Measurements from ENCODE around the gene HECW1.
"Not testable (repeated sequence)": the region's sequence is repeated elsewhere in the genome, so short reads cannot be mapped to it uniquely, and the experiment has no call there.

HECW1 gene

DNA sequence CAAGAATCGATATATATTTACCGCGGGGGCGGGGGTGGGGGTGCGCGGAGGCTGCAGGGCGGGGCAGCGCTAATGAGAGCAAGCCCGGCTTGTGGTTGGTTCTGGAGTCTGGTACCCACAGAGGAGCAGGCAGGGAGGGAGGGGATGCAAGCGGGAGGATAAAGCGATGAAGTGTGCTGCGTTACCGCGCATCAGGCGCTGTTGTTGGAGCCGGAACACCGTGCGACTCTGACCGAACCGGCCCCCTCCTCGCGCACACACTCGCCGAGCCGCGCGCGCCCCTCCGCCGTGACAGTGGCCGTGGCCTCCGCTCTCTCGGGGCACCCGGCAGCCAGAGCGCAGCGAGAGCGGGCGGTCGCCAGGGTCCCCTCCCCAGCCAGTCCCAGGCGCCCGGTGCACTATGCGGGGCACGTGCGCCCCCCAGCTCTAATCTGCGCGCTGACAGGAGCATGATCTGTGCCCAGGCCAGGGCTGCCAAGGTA is at the start of gene HECW1:
HECW1 (plus strand) TSS at position 189 of the 482 bp plus-strand sequence. CDS start 131,259 bp downstream, outside the sequence.
- DNase-seq = no peak

DNA sequence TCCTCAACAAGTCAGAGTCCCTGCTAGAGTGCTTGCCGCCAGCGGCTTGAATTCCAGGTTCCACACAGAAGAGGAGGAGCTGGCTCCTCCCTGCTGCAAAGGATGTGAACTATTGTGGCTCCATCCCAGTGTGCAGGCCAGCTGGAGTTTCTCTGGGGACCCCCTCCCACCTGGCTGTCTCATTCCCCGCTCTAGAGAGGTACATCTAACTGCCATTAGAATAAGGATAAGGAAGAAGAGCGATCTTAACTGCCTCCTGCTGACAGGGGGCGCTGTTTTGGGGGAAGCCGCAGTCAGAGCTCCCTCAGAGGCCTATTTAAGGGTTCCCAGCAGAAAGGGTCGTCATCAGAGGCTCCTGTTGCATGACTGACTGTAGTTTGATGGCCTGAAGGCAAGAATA is 40.8 kb upstream of the HECW1 start:
- no peak for DNase-seq

DNA sequence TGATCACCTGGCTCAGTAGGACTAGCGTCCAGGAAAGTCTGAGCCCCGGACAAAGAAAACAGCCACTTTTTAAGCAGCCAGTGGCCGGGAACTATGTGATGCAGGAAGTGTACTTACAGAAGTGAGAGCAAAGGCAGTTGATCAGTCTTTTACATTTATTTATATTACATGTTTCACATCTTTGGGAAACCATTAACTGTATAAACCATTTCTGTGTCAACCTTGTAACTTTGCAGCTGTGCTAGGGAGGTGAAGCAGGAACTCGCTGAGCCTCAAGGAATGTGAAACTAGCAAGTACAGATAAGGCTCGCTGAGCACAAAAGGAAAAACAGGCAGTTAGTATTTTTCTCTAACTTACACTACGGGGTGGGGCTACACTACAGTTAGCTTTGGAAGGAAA is 39.9 kb upstream of the HECW1 start:
- no peak for DNase-seq

DNA sequence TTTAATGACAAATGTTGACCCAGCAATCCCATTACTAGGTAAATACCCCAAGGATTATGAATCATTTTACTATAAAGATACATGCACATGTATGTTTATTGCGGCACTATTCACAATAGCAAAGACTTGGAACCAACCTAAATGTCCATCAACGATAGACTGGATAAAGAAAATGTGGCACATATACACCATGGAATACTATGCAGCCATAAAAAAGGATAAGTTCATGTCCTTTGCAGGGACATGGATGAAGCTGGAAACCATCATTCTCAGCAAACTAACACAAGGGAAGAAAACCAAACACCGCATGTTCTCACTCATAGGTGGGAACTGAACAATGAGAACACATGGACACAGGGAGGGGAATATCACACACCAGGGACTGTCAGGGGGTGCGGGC is 38.6 kb upstream of the HECW1 start:
- not testable (repeated sequence) for DNase-seq

DNA sequence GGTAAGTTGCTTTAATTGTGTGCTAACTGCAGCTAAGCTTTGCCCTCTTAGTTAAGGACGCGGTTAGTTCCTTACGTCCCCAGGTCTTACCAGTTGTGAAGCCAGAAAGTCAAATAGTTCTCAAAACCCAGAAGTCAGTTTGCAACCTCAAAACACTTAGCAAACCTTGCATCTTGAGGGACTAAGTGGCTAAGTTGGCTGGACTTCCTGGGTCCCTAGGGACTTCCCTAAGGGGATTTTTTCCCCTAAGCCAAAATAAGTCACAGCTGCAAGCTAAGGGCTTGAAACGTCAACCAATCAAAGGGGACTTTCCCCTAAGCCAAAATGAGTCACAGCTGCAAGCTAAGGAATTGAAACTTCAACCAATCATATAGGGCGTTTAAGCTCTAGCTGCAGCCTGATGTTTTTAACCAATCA is 36.2 kb upstream of the HECW1 start:
- DNase-seq = no peak

DNA sequence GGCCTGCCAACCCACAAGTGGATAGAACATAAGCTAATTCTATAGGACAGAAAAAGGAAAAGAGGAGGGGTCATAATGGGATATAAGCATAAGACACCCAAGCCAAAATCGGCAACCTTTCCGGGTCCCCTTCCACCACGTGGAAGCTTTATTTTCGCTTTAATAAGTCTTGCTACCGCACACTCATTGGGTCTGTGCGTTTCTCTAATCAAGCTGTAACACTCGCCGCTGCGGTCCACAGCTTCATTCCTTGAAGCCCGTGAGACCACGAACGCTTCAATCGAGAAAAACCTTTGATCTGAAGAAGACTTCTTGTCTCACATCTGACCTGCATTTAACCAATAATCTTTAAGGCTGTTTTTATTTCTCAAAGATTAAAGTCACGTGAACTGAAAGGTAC is 35.8 kb upstream of the HECW1 start:
- no peak for DNase-seq

DNA sequence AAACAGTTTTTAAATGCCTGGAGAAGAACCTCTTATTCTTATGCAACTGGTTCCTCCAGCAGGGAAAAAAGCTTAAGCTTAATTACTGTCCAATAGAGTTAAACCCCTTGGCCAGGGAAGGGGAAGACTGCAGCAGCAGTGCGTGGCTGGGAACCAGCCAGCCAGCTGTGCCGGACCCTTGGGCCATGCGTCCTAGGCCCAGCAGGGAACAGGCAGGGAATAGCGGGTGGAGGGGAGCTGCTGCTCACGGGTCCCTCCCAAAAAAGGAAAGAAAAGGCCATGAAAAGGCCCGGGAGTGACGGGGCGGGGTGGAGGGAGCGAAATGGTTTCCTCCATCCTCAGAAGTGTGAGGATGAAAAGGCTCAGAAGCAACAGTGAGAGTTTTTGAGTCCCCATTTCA is 35.2 kb upstream of the HECW1 start:
- no peak for DNase-seq

DNA sequence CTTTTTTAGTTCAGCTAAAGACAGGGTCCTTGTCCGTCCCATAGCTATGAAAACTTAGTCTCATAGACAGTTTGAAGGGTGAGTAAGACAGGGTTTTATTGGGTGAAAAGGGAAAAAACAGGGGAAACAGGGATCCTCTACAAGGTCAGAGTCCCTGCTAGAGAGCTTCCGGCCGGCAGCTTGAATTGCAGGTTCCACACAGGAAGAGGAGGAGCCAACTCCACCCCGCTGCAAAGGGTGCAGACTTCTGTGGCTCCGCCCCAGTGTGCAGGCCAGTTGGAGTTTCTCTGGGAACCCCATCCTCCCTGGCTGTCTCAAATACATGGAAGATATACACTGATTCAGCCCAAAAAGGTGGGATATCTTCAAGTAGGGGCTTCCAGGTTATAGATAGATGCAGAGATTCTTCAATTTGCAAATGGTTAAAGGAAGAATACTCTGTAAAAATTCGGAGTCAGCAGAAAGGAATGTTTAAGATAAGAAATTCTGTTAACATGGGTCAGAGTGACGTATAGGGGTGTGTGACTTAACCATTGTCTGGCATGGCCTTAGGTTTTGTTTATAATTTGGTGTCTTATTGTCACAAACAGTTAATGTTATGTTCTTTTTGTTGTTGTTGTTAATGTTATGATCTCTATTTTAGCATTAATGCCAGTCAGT is 34.6 kb upstream of the HECW1 start:
- no peak for DNase-seq

DNA sequence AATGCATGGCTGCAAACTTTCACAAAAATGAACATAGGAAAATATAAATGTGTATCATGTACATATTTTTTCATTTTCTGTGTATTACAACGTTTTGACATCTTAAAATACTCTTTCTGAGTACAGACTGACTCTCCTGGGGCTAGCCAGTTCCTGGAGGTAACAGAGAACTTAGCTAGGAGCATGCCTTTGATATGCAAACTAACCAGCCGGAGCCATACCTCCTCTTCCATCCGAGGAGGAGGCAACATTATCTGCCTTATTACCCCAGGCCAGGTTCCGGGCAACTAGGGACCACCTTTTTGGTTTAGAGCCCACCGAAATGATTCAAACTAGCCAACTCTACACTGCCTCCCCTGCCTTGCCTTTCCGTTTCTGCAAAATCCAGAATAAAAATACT is 33.7 kb upstream of the HECW1 start:
- DNase-seq = no peak

DNA sequence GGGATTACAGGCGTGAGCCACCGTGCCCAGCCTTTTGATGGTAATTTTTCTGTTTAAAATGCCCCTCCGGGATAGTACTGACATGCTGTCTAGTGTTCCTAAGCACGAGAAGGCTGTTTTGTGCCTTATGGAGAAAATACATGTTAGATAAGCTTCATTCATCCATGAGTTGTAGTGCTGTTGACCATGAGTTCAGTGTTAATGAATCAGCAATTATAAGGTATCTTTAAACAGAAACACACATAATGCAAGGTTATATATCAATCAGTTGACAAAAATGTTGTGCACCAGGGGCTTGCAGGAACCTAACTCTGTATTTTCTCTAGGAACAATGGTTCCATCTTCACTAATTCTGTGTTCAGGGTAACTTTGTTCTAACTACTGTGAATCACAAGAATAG is 30.8 kb upstream of the HECW1 start:
- DNase-seq = no peak

DNA sequence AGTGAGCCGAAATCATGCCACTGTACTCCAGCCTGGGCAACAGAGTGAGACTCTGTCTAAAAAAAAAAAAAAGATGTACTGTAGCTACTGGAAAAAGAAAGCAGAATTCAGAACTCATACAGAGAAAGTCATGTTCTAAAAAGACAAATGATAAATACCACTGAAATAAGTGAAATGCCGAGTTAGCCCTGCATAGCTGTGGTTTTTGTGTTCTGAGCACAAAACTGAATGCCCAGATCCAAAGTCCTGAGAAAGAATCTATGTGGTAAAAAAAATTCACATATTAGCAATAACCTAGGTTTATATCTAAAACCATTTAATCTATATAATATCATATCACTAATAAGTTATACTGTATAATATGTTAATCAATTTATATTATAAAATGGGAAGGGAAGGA is 29.3 kb upstream of the HECW1 start:
- no peak for DNase-seq

DNA sequence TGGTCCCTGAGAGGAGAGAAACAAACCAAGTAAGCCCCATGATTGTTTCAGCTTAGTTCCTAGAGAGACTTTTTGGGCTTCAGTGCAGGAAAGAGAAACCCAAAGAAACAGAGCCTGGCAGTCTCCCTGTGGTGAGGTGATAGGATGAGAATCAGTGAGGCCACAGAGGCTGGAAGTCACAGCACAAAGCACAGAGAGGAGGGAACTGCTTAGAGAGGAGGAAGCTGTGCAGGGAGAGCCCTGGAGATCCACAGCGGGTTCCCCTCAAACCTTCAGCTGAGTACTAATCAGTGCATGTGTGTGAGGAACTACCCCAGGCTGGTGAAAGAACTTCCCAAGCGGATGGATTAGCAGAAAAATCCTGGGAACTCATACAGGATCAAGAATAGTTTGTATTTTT is 27.4 kb upstream of the HECW1 start:
- no peak for DNase-seq

DNA sequence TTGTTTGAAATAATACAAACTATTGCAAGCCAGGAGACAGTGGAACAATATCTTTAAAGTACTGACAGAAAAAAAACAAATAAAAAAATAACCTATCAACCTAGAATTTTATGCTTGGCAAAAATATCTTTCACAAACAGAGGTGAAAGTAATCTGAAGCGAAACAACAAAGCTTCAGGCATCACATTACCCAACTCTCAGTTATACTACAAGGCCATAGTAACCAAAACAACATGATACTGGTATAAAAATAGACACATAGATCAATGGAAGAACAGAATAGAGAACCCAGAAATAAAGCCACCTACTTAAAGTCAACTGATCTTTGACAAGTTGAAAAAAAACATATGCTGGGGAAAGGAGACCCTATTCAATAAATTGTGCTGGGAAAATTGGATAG is 26.5 kb upstream of the HECW1 start:
- DNase-seq = no peak

DNA sequence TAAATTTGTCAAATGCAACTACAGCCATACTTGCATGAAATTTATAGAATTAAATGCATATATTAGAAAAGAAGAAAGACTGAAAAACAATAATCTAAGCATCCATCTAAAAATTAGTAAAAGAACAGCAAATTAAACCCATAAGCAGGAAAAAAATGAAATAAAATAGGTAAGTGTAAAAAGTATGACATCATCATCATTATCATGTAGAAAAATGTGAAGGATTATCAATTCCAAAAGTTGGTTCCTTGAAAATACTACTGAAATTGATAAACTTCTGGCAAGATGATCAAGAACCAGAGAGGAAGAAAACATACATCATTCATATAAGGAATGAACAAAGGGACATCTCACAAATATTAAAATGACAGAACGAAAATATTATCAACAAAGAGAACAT is 19.6 kb upstream of the HECW1 start:
- DNase-seq = no peak

DNA sequence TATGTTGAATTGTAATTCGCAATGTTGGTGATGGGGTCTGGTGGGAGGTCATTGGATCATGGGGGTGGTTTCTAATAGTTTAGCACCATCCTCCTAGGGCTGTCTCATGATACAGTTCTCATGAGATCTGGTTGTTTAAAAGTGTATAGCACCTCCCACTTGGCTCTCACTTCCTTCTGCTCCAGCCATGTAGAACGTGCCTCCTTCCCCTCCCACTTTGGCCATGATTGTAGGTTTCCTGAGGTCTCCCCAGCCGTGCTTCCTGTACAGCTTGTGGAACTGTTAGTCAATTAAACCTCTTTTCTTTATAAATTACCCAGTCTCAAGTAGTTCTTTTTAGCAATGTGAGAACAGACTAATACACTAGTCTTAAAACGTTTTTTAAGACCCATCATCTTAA is 15.6 kb upstream of the HECW1 start:
- no peak for DNase-seq

DNA sequence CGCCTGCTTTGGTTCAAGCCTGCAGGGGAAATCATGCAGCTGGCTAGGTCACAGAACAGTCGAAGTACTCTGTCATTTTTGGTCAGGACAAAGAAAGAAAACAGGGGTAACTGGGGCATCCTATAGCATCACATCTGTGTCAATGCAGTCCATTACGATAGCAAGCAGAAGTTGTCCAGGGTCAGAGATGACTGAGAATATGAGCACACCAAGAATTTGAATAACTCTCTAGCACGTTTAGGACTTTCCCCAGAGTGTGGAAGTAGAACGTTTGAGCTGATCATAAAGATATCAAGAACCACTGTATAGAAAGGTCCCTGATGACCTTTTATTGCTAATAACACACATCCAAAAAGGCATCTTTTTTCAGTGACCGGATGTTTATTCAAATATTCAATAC is 12.7 kb upstream of the HECW1 start:
- no peak for DNase-seq

DNA sequence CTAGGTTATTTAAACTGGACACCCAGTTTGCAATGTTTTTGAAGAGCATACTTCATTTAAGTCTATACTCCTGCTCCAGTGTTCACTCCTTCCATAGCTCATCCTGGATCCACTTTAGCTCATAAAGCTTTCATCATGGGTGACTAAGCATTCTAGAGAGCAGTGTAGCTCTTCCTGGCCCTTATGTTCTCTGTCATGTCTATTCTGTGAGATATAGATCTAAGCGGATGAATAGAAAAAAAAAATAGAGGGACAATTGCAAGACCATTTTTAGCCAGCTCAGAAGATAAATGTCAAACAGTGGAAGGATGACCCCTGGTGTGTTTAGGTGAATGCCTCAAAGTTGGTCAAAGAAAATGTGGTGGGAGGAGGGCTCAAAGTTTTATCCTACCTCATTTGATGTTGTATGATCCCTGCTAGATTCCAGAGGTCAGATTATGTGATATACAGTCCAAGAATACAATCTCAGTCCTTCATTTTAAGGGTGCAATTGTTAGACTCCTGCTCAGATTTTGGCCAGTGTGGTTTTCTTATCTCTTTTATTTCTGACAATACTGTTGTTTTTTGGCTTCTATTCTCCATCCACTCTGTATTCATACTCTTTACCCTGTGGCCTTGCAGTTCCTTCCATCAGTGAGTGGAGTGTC is 7.5 kb upstream of the HECW1 start:
- no peak for DNase-seq

DNA sequence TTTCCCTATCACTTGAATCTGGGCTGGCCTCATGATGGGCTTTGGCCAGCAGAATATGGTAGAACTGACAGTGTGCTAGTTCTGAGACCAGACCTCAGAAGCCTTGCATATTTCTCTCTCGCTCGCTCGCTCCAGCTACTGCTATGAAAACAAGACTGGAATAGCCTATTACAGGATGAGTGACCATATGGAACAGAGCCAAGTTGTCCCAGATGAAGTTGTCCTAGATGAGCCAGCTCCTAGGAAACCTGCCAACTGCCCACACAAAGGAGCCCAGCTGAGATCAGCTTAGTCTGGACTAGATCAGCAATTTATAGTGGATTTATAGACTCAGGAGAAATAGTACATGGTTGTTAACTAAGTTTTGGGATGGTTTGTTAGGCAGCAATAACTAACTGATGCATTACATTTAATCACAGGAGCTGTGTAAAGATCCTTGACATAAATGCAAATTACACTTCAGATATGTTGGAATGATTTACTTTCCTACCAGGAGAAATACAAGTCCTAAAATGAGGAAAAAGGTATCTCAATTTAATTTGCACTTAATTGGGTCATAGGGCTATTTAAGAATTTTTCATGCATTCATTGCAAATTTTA is 6.8 kb upstream of the HECW1 start:
- no peak for DNase-seq

DNA sequence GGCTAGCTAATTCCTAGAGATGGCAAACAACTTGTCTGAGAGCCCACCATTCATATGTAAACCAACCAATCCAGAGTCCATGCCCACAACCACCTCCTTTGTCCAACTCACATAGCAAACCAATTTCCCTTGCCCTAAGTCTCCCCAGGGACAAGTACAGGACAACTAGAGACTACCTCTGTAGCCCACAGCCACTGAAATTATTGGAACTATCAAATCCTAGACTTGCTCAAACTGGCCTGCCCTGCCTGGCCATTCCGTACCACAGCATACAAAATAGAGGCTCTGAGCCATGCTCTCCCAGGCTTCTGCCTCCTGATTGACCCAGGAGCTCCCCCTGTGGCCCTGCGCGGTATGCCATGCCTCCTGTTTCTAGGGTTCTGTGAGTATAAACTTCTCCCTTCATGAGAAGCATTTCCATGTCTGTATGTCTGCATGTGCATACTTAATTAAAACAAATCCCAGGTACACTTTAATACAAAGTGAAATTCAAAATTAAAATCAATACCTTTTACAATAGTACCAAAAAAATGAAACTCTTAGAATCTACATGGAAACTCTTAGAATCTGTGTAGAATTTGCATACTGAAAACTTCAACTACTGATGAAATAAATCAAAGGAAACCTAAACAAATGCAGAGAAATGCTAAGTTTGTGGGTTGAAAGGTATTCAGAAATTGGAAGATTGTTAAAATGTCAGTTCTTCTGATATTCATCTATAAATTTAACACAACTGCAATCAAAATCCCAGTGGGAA is 4.0 kb upstream of the HECW1 start:
- DNase-seq = peak; percentile 2

DNA sequence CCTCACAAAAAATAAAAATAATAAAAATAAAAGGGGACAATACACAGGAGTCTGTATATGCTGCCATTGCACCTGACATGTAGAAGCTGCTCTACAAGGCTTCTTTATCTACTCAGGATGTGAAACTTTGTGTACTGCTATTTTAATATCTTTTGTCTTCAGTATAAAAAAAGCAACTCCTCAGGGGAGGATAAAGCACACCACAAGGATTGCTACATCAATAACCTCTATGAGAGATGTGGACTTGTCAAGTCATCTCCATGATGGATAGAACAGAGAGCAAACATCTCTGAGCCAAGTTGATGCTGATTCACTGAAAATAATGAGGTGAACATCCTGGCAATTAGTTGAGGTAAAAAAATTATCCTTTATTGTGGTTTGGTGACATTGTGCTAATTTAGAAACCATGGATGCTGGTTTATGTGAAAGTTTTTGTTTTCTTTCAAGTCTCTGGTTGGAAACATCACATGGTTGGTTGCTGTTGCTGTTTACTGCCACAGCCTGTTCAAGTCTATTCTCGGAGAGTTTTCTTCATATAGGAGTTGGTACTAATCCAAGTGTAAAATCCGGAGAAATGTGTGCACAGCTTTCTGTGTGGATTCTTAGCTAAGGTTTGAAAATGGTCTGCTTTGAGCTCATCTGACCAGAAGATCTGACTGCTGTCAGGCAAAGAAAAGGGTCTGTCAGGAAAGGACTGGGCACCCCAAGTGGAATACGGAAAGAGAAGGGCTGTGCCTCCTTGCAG is 1.5 kb upstream of the HECW1 start:
- DNase-seq = no peak

DNA sequence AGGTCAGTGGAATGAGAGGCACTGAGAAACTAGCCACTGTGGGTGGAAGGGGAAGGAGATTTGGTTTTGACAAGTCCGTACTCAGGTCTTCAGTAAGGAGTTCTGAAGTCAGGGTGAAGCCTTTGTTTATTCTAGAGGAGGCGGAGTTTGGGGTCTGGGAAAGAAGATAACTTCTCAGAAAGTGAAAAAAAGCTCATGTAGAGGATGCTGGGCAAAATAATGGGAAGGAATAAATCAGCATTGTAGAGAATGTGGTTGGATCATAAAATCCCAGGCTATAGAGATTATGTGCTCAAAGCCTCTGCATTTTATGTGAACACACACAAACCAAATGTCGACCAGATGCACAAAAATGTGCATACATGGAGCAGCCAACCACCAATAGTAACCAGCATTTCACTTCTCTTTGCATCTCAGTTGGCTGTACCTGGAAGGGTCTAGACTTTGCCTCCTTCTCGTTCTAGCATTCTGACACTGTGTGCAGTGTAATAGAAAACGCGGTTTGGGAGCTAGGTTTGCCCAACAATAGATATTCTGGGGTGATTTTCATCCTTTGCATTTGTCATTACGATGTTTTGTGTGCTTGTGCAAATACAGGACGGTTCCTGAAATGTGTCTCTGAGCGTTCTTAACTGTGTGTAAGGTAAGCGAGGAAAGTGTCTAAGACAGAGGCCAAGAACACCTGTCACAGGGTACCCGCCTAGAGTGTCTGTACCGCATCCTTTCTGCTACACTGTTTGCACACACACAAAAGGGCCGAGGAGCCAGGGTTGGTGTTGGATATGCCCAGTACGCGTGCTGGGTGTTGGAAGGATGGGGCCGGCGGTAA is 603 bp upstream of the HECW1 start:
- no peak for DNase-seq
